ENCODE measurements around the gene ARHGEF28.

The ARHGEF28 gene

GRCh38 chr5:73946919-73947602 lies 321.1 kb downstream of the ARHGEF28 start:
- TF ChIP-seq CTCF (IDR thresholded peaks at IDR 0.05; ENCODE audit: borderline replicate concordance, control extremely low read depth, extremely low read depth, insufficient read depth, missing control alignments) = no peak
- in situ Hi-C loops (cut with MboI; ENCODE audit: low sequenced_read_pairs, unreplicated experiment) = no loop called here
- DNase-seq (ENCODE audit: low spot score) = no peak

GRCh38 chr5:73947906-73948640 lies 322.1 kb downstream of the ARHGEF28 start:
- in situ Hi-C loops (cut with MboI; ENCODE audit: low sequenced_read_pairs, unreplicated experiment) = no loop called here
- DNase-seq (ENCODE audit: low spot score) = no peak
- no peak for TF ChIP-seq CTCF (IDR thresholded peaks at IDR 0.05; ENCODE audit: borderline replicate concordance, control extremely low read depth, extremely low read depth, insufficient read depth, missing control alignments)

- no peak for DNase-seq (ENCODE audit: low spot score)
- in situ Hi-C loops (cut with MboI; ENCODE audit: low sequenced_read_pairs, unreplicated experiment) = no loop called here
- TF ChIP-seq CTCF (IDR thresholded peaks at IDR 0.05; ENCODE audit: borderline replicate concordance, control extremely low read depth, extremely low read depth, insufficient read depth, missing control alignments) = no peak
These were observed 322.7 kb downstream of the ARHGEF28 start for GRCh38 chr5:73948720-73949119.

- in situ Hi-C loops (cut with MboI; ENCODE audit: low sequenced_read_pairs, unreplicated experiment) = no loop called here
- no peak for TF ChIP-seq CTCF (IDR thresholded peaks at IDR 0.05; ENCODE audit: borderline replicate concordance, control extremely low read depth, extremely low read depth, insufficient read depth, missing control alignments)
- no peak for DNase-seq (ENCODE audit: low spot score)
These were observed 324.5 kb downstream of the ARHGEF28 start for GRCh38 chr5:73950441-73950873.

GRCh38 chr5:73950912-73951430 lies 325.0 kb downstream of the ARHGEF28 start:
- no peak for DNase-seq (ENCODE audit: low spot score)
- no peak for TF ChIP-seq CTCF (IDR thresholded peaks at IDR 0.05; ENCODE audit: borderline replicate concordance, control extremely low read depth, extremely low read depth, insufficient read depth, missing control alignments)

GRCh38 chr5:73952872-73953271 lies 326.9 kb downstream of the ARHGEF28 start:
- DNase-seq (ENCODE audit: low spot score) = no peak
- in situ Hi-C loops (cut with MboI; ENCODE audit: low sequenced_read_pairs, unreplicated experiment) = no loop called here
- TF ChIP-seq CTCF (IDR thresholded peaks at IDR 0.05; ENCODE audit: borderline replicate concordance, control extremely low read depth, extremely low read depth, insufficient read depth, missing control alignments) = no peak

More at GRCh38 chr5:73950912-73951430, 325.0 kb downstream of the ARHGEF28 start:
- in situ Hi-C loops (cut with MboI; ENCODE audit: low sequenced_read_pairs, unreplicated experiment) = no loop called here
